Head of caudate nucleus (tissue), 42 donors: ENCODE measurements around the gene TAF1L.

ENCODE experiments used
- DNase-seq, 42 donors: peaks; one replicate each; pipeline versions ENCODE4 v3.0.0 to v3.0.0-alpha.2; 2020 to 2021; ENCODE audit warnings: mixed read lengths in 7 of 42
- intact Hi-C: fragments of 100-400 bp; cut with DNase I; formaldehyde crosslinking; loops from one replicate; pipeline ENCODE4 v1.15.0; 2022

TAF1L gene

DNA sequence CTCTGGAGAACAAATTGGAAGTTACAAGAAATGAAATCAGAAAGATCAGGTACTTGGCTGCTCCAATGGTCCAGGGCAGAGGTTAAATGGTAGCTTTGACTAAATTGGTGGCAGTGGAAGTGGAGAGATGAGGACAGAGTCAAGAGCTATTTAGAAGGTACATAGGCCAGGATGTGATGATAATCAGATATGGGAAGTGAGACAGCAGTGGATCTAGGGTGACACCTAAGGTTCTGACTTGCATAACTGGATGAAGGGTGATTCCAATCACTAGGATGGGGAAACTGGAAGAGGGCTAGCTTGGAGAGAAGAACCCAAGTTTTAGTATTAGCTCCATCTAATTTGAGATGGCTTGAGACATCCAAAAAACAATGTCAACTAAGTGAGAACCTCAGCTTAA lies 38.5 kb downstream of the TAF1L start:
- DNase-seq = no peak
- intact Hi-C loops = no loop called here

DNA sequence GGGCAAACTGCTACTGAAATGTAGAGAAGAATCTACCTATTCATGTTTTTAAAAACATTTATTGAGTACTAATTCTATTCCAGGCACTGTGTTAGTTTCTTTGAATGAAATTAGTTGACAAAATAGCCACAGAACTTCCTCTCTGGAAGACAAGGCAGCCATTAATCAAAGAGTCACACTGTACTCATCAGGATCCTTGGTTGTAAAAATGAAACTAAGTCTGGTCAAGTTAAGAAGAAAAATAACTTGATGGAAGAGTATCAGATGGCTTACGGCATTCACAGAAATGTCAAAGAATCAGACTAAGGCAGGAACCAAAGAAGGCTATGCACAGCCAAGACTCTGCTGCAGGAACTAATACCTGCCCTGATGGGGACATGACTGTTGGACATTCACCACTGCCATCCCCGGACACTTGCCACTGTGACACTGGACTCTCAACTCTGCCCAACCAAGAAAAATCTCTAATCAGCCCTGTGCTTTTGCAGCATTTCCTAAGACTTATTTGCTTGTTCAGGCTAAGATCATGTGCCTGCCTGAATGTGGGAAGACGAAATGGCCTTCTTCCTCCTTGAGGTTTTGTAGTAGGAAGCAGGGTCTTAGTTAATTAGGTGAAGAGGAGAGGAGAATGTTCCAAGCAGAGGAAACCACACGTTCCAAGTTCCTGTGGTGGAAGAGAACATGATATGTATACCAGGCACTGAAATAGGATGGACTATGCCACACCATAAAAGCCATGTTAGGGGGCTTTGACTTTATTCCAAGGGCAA lies 39.2 kb downstream of the TAF1L start:
- no peak for DNase-seq
- intact Hi-C loops = no loop called here

DNA sequence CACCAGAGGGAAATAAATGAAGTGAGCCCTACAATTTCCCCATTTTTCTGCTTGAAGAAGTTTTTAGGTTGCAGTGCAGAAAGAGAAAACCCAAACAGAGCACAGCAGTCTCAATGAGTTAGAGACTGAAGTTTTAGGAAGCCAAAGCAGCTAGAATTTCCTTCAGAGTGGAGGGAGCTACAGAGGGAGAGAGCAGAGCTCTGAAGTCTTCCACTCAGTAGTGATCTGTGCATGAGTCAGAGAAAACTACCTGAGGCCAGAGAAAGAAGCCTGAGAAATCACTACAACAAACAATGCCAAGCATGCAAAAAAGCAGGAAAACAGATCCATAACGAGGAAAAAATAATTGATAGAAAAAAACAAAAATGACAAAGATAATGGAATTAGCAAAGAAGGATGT lies 44.6 kb downstream of the TAF1L start:
- intact Hi-C loops = no loop called here

DNA sequence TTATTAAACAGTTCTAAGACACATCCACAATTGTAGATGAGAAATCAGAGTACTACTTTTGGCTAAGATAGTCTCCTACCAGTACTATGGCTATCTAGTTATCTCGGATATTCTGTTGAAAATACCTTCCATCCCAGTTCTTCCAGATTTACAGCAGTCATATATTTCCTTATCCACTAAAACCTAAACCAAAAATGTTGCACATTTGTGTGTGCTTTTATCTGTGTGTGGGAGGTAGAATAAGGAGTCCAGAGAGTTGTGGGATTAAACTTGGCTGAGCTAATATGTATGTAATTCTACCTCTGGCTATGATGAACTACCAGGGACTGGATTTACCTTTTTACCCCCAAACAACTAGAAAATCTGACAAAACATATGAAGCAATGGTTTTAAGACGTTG lies 45.0 kb downstream of the TAF1L start:
- DNase-seq = no peak
- intact Hi-C loops = no loop called here

More for the DNA sequence above, 44.6 kb downstream of the TAF1L start:
- DNase-seq = no peak

DNA sequence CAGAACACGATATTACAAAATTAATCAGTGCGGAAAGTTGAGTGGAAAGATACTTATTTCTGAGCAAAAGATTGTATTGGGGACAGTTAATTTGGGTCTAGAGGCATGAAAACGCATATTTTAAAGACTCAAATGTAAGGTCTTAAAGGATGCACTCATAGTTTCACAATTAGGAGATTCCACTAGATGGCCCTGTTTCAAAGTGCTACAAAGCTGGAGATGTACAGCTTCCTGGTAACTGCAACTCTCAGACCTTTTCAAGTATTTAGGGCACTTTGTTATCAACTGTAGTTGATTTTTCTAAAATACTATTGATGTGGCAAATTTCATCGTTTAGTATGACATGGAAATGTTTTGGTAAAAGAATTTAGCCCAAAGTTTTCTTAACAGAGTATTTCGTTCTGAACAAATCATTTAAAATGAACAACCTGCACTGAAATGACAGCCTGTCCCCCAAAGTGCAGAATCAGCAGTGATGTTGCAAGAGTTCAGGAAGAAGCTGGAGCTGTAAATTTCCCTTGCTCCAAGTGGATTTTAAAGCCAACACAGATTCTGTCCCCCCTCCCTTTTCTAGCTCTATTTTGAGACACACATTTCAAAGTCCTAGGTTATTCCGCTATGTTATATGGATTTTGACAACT lies 46.3 kb downstream of the TAF1L start:
- intact Hi-C loops = loop anchor here (5.0 kb wide), 1 partner anchor 383 kb away; no protein-coding TSS in a partner anchor
- DNase-seq = peak in 7 of 42 donors; percentile 9 to 55 (median 19)

DNA sequence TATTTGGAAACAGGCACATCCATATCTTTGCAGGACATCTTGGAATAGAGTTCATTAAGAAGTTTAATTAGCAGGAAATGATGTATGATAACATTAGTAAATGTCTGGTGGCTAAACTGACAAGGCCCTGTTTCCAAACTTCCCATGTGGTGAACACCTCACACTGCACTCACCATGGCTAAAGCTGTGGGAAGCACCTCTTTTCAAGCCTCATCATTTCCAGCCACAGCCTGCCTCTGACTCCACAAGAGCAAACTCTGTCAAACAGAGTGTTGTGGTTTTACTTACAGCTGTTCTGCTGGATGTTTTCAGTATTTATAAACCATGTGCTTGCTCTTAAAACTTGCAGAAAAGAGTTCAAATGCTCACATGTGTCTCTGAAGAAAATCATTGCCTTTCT lies 47.6 kb downstream of the TAF1L start:
- DNase-seq = no peak
- intact Hi-C loops = loop anchor here (5.0 kb wide), 1 partner anchor 384 kb away; no protein-coding TSS in a partner anchor

DNA sequence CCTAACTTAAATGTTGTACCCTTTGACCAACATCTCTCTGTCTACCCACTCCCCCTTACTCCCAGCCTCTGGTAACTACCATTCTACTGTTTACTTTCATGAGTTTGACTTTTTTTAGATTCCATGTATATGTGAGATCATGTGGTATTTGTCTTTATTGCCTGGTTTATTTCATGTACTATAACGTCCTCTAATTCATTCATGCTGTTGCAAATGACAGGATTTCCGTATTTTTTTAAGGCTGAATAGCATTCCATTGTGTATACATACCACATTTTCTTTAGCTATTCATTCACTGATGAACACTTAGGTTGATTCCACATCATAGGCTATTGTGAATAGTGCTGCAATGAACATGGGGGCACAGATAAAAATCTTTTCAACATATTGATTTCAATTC lies 50.7 kb downstream of the TAF1L start:
- no peak for DNase-seq
- intact Hi-C loops = loop anchor here (5.0 kb wide), 1 partner anchor 388 kb away; no protein-coding TSS in a partner anchor

DNA sequence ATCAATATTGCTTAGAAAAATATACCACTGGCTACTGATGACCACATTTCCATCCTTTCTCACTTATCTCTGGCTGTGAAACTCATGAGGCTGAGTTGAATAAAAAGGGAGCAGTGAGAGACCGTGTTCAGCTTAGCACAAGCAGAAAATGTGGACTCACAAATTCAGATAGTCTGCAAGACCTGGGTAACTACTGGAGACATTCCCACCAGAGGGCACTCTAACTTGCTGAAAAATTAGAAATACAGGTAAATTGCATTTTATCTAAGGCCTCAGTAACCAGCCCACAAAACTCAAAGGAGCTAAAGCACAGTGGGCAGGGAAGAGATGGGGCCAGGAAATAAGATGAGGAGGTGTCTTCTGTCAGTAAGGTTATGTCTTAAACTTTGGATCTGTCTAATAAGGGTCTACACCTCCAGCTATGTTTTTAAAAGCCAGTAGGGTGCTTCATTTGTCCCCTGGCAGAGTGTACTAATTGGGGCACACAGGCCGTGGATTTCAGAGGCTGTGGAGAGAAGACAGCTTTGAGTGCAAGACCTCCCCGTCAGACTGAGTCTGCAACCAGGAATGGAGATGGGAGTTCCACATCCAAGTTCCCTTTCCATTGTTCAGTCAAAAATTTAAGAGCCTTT lies 53.8 kb downstream of the TAF1L start:
- DNase-seq = peak in 21 of 42 donors; percentile 14 to 68 (median 46)
- intact Hi-C loops = loop anchor here (2.0 kb wide), 1 partner anchor 203 kb away; no protein-coding TSS in a partner anchor

DNA sequence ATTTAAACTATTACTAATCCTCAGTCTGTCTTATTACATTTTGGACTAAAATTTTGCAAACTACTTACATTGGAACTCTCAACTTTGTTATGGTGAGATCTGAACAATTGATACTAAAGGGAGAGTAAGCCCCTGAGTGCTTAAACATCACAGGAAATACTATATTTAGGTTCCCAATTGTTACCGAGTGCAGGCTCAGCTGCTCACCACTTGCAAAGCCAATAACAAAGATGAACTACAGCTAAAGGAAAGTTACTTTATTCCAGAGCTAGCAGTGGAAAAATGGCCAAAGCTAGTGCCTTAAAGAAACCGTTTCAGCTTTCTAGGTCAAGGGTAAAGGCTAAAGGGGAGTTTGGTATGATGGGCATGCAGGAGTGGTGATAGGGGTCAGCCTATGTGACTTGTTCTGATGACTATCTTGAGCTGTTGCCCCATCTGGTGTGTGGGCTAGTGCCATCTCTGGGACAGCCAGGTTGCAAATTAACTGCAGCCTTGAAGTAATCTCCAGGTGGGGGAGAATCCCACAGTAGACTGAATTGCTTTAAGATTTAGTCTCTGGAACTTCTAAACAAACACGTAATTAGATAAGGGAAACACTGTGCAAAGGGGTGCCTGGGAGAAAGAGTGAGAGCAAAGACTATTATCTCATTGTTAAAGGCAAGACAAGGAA lies 54.7 kb downstream of the TAF1L start:
- intact Hi-C loops = loop anchor here (2.0 kb wide), 1 partner anchor 202 kb away; no protein-coding TSS in a partner anchor
- no peak for DNase-seq

DNA sequence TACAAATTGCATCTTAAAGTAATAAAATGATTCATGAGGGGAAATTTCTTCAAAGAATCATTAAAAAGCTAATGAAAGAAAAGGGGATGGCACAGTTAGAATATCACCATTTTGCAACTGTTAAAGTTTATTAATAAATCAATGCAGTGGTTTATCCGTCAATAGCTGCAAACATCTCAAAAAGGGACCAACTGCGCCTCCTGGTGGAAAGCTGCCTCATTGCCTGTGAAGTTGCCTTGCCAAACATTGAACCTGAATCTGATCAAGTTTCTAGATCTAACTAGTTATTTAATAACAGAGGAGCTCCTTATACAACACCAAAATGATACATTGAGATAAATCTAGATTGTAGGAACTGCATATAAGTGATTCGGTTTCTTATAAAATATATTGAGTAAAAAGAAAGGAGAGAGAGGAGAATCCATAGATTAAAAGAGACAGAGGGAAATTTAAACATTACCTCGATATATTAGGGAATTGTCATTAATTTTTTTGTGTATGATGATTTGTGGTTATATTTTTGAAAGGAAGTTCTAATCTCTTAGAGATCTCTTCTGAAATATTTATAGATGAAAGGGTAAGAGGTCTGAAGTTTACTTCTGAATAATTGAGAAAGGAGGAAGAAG lies 55.6 kb downstream of the TAF1L start:
- peak; percentile 26 to 92 (median 82) for DNase-seq
- intact Hi-C loops = loop anchor here (2.0 kb wide), 1 partner anchor 201 kb away; no protein-coding TSS in a partner anchor
